ENCODE measurements around the gene ATP8B4.
"Not testable (repeated sequence)": the region's sequence is repeated elsewhere in the genome, so short reads cannot be mapped to it uniquely, and the experiment has no call there.

Gene ATP8B4

DNA sequence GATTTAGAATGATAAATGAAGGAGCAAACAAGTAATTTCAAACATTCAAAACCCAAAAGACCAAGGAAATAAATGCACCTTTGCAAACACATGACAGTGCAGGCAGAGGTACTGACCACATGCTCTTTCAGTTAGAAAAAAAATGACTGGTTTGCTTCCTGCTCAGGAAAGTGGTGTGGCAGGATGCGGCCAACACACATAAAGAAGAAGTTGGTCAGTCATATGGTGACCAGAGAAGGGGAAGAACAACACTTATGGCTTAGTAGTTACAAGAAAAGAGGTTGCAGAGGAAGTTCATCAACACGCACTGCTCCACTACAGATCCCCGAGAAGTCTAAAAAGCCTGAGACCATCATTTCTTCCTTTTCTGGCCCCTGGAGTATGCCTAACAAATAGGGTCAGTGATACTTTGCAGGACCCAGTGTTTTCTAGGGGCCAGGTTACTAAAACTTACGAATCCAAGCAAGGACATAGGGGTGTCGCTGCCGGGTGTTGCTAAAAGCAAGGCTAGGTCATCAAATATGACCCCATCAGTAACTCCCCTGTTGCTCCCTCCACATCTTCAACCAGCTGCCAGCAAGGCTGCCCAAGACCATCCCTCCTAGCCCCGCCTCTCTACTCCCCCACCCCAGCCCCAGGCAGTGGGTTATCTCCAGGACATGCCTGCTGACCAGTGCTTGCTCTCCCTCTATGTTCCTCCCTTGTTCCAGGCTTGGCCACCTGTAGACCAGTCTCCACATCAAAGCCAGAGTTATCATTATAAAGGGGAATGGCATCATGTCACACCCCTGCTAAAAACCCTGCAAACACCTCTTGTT, 11.2 kb downstream of the ATP8B4 start:
- Histone ChIP-seq H3K4me3 (ENCODE audit: extremely low read depth, insufficient read depth, low read length, poor library complexity, severe bottlenecking) (no peak overlapping the region), H3K27ac (ENCODE audit: low read depth, low read length, severe bottlenecking) (no peak overlapping the region), H3K9me3 (ENCODE audit: control insufficient read depth, low read length) (no peaks in the 10 kb centered on the region), H3K4me1 (ENCODE audit: control insufficient read depth, insufficient read depth, low read length, poor library complexity, severe bottlenecking) (no peaks in the 10 kb centered on the region), H3K36me3 (ENCODE audit: control insufficient read depth, insufficient read depth, low read length) (no peaks in the 10 kb centered on the region)
- 92 to 98% methylated on average over 6 of the region's 7 CpGs for WGBS, 2 experiments (ENCODE audit: insufficient coverage in 2 of 2)

DNA sequence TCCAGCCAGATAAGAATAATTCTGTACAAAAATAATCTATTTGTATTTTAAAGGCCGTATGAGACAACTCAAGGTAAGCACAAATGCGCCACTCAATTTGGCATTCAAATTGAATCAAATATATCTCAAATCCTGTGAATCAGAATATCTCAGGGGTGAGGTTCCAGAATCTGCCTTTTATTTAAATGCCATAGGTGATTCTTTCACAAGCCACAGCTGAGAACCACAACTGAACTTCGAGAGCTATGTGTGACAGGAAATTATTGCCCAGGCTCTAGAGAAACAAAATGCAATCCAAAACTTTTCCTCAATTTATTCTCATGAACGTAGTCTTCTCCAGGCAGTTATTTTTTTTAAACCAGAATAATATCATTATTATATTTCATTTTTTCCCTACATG, 11.9 kb downstream of the ATP8B4 start:
- Histone ChIP-seq H3K27ac (ENCODE audit: low read depth, low read length, severe bottlenecking) (no peak overlapping the region), H3K4me3 (ENCODE audit: extremely low read depth, insufficient read depth, low read length, poor library complexity, severe bottlenecking) (no peak overlapping the region), H3K9me3 (ENCODE audit: control insufficient read depth, low read length) (no peaks in the 10 kb centered on the region), H3K4me1 (ENCODE audit: control insufficient read depth, insufficient read depth, low read length, poor library complexity, severe bottlenecking) (no peaks in the 10 kb centered on the region), H3K36me3 (ENCODE audit: control insufficient read depth, insufficient read depth, low read length) (no peaks in the 10 kb centered on the region)
- 67 to 92% methylated on average over 1 to 3 of the region's 4 CpGs for WGBS, 2 experiments (ENCODE audit: insufficient coverage in 2 of 2)

DNA sequence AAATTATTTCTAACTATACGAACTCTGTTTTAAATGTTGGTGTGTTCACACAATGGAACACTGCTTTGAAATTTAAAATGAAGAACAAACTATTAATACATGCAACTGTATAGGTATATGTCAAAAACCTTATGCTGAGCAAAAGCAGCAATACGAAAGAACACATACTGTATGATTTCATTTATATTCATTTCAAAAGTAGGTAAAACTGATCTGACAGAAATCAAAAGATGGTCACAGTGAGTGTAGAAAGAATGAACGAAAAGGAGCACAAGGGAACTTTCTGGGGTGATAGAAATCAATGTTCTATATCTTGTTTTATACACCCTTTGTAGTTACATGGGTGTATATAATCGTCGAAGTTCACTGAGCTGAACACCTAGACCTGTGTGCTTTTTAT, 12.6 kb downstream of the ATP8B4 start:
- no peak overlapping the region for H3K27ac ChIP-seq (ENCODE audit: low read depth, low read length, severe bottlenecking)
- no peak overlapping the region for H3K4me3 ChIP-seq (ENCODE audit: extremely low read depth, insufficient read depth, low read length, poor library complexity, severe bottlenecking)
- no peaks in the 10 kb centered on the region for H3K4me1 ChIP-seq (ENCODE audit: control insufficient read depth, insufficient read depth, low read length, poor library complexity, severe bottlenecking)
- H3K9me3 ChIP-seq (ENCODE audit: control insufficient read depth, low read length): no peaks in the 10 kb centered on the region
- H3K36me3 ChIP-seq (ENCODE audit: control insufficient read depth, insufficient read depth, low read length): no peaks in the 10 kb centered on the region
- WGBS, 2 experiments (ENCODE audit: insufficient coverage in 2 of 2): 100% methylated on average over 1 of the region's 5 CpGs; no CpG with 5 or more reads in 1 of the 2 experiments

GRCh38 chr15:50100486-50100885, 18.5 kb downstream of the ATP8B4 start:
- WGBS, 2 experiments (ENCODE audit: insufficient coverage in 2 of 2): no CpG with 5 or more reads among the region's 1 CpG
- H3K27ac ChIP-seq (ENCODE audit: low read depth, low read length, severe bottlenecking): no peak overlapping the region
- H3K4me1 ChIP-seq (ENCODE audit: control insufficient read depth, insufficient read depth, low read length, poor library complexity, severe bottlenecking): no peaks in the 10 kb centered on the region

GRCh38 chr15:50098545-50098944, 20.5 kb downstream of the ATP8B4 start:
- Histone ChIP-seq H3K4me1 (ENCODE audit: control insufficient read depth, insufficient read depth, low read length, poor library complexity, severe bottlenecking) (no peaks in the 10 kb centered on the region), H3K4me3 (ENCODE audit: extremely low read depth, insufficient read depth, low read length, poor library complexity, severe bottlenecking) (no peak overlapping the region), H3K36me3 (ENCODE audit: control insufficient read depth, insufficient read depth, low read length) (no peaks in the 10 kb centered on the region), H3K9me3 (ENCODE audit: control insufficient read depth, low read length) (no peaks in the 10 kb centered on the region), H3K27ac (ENCODE audit: low read depth, low read length, severe bottlenecking) (no peak overlapping the region)

More at GRCh38 chr15:50100486-50100885, 18.5 kb downstream of the ATP8B4 start:
- Histone ChIP-seq H3K9me3 (ENCODE audit: control insufficient read depth, low read length) (no peaks in the 10 kb centered on the region), H3K36me3 (ENCODE audit: control insufficient read depth, insufficient read depth, low read length) (no peaks in the 10 kb centered on the region), H3K4me3 (ENCODE audit: extremely low read depth, insufficient read depth, low read length, poor library complexity, severe bottlenecking) (no peak overlapping the region)

GRCh38 chr15:50095938-50096821, 22.9 kb downstream of the ATP8B4 start:
- Histone ChIP-seq H3K27ac (ENCODE audit: low read depth, low read length, severe bottlenecking) (no peak overlapping the region), H3K4me3 (ENCODE audit: extremely low read depth, insufficient read depth, low read length, poor library complexity, severe bottlenecking) (no peak overlapping the region), H3K36me3 (ENCODE audit: control insufficient read depth, insufficient read depth, low read length) (no peaks in the 10 kb centered on the region), H3K9me3 (ENCODE audit: control insufficient read depth, low read length) (no peaks in the 10 kb centered on the region), H3K4me1 (ENCODE audit: control insufficient read depth, insufficient read depth, low read length, poor library complexity, severe bottlenecking) (no peaks in the 10 kb centered on the region)
- WGBS, 2 experiments (ENCODE audit: insufficient coverage in 2 of 2): 60 to 83% methylated on average over 1 to 2 of the region's 8 CpGs

DNA sequence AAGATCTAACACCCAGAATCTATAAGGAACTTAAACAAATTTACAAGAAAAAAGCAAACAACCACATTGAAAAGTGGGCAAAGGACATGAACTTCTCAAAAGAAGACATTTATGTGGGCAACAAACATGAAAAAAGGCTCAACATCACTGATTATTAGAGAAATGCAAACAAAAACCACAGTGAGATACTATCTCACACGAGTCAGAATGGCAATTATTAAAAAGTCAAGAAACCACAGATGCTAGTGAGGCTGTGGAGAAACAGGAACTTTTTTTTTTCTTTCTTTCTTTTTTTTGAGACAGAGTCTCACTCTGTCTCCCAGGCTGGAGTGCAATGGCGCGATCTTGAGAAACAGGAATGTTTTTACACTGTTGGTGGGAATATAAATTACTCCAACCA, 29.6 kb downstream of the ATP8B4 start:
- not testable (repeated sequence) for H3K4me1 ChIP-seq (ENCODE audit: control insufficient read depth, insufficient read depth, low read length, poor library complexity, severe bottlenecking); H3K36me3 ChIP-seq (ENCODE audit: control insufficient read depth, insufficient read depth, low read length); H3K9me3 ChIP-seq (ENCODE audit: control insufficient read depth, low read length); H3K27ac ChIP-seq (ENCODE audit: low read depth, low read length, severe bottlenecking); H3K4me3 ChIP-seq (ENCODE audit: extremely low read depth, insufficient read depth, low read length, poor library complexity, severe bottlenecking)
- no CpG with 5 or more reads among the region's 3 CpGs for WGBS, 2 experiments (ENCODE audit: insufficient coverage in 2 of 2)

- Histone ChIP-seq H3K4me3 (ENCODE audit: extremely low read depth, insufficient read depth, low read length, poor library complexity, severe bottlenecking) (no peak overlapping the region), H3K4me1 (ENCODE audit: control insufficient read depth, insufficient read depth, low read length, poor library complexity, severe bottlenecking) (no peaks in the 10 kb centered on the region), H3K36me3 (ENCODE audit: control insufficient read depth, insufficient read depth, low read length) (no peaks in the 10 kb centered on the region), H3K9me3 (ENCODE audit: control insufficient read depth, low read length) (no peaks in the 10 kb centered on the region), H3K27ac (ENCODE audit: low read depth, low read length, severe bottlenecking) (no peak overlapping the region)
- 100% methylated on average over 1 to 2 of the region's 2 CpGs for WGBS, 2 experiments (ENCODE audit: insufficient coverage in 2 of 2)
These were observed 34.1 kb downstream of the ATP8B4 start for GRCh38 chr15:50084932-50085331.

GRCh38 chr15:50083424-50084025, 35.5 kb downstream of the ATP8B4 start:
- no peak overlapping the region for H3K27ac ChIP-seq (ENCODE audit: low read depth, low read length, severe bottlenecking)
- no peaks in the 10 kb centered on the region for H3K9me3 ChIP-seq (ENCODE audit: control insufficient read depth, low read length)
- WGBS, 2 experiments (ENCODE audit: insufficient coverage in 2 of 2): 73 to 92% methylated on average over 2 to 3 of the region's 4 CpGs
- no peak overlapping the region for H3K4me3 ChIP-seq (ENCODE audit: extremely low read depth, insufficient read depth, low read length, poor library complexity, severe bottlenecking)
- H3K4me1 ChIP-seq (ENCODE audit: control insufficient read depth, insufficient read depth, low read length, poor library complexity, severe bottlenecking): no peaks in the 10 kb centered on the region
- H3K36me3 ChIP-seq (ENCODE audit: control insufficient read depth, insufficient read depth, low read length): no peaks in the 10 kb centered on the region

DNA sequence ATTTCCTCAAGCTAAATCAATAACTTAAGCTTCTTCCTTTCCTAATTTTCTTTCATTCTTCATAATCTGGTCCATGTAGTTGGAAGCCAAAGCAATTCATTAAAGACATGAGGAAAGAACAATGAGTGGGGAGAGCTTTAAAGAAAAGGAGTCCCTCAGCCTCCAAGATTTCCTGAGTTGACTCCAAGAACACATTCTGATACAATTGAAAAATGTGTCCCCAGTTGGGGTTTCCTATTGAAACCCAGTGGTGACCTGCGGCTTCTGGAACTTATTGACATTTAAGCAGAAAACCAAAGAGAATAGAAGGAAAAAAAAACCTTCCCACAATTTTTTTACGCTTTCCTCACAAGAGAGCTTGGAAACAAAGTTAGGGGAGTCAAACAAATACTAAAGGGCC, 37.0 kb downstream of the ATP8B4 start:
- no CpG with 5 or more reads among the region's 2 CpGs for WGBS, 2 experiments (ENCODE audit: insufficient coverage in 2 of 2)

More for the DNA sequence above, 37.0 kb downstream of the ATP8B4 start:
- Histone ChIP-seq H3K4me3 (ENCODE audit: extremely low read depth, insufficient read depth, low read length, poor library complexity, severe bottlenecking) (no peak overlapping the region), H3K9me3 (ENCODE audit: control insufficient read depth, low read length) (no peaks in the 10 kb centered on the region), H3K27ac (ENCODE audit: low read depth, low read length, severe bottlenecking) (no peak overlapping the region), H3K36me3 (ENCODE audit: control insufficient read depth, insufficient read depth, low read length) (no peaks in the 10 kb centered on the region), H3K4me1 (ENCODE audit: control insufficient read depth, insufficient read depth, low read length, poor library complexity, severe bottlenecking) (no peaks in the 10 kb centered on the region)

Data from mesodermal cell (in vitro differentiated cells).